HepG2 (cell line): ENCODE data around the gene TMEM81. TPM values are rescaled to one million over a fixed set of nuclear protein-coding genes. Genes with fewer than 3 reads are reported as not detected.

Experiments used
- ATAC-seq: fragments of 200-7000 bp; cut with Tn5 transposase; 3 replicates; pipeline ENCODE4 v1.9.1; 2020; ENCODE audit warnings: mild to moderate bottlenecking, moderate library complexity
- BruUV-seq: library from RNA; stranded (reverse); fragments of 400-500 nt; replicated peaks from 2 replicates; lab custom pipeline; 2021; lab: Mats Ljungman, UMichigan
- CTCF ChIA-PET: fragments of 300-600 bp; formaldehyde crosslinking; extraction: SDS; loops from one replicate; lab custom pipeline; 2021; ENCODE audit warnings: low total read pairs, inconsistent platforms, low intra/inter-chr PET ratio; lab: Yijun Ruan, JAX
- POLR2A ChIA-PET: fragments of 350-600 bp; sonication (Branson Sonifier 250); formaldehyde crosslinking; loops from one replicate; lab custom pipeline; 2020; ENCODE audit warnings: antibody characterized with exemption, inconsistent platforms; lab: Yijun Ruan, JAX
- DNase-seq: peaks from one replicate; pipeline ENCODE4 v3.0.0-alpha.2; 2015; ENCODE audit warnings: low spot score
- FAIRE-seq: peaks from 3 replicates; lab custom pipeline; 2011; peaks lifted over from hg19 to GRCh38; lab: Jason Lieb, UNC
- H2AFZ ChIP-seq: one replicate; pipeline ENCODE4 v1.6.1; 2011; ENCODE audit warnings: low read length, inconsistent platforms
- H3K27ac ChIP-seq: fragments of 300-600 bp; 3 replicates; pipeline ENCODE4 v1.8.0; 2011; ENCODE audit warnings: mixed run types, mild to moderate bottlenecking, mixed read lengths, low read length, inconsistent platforms; ENCODE audit not compliant: insufficient read depth; ENCODE audit errors: extremely low read length
- H3K27me3 ChIP-seq, 2 experiments: fragments of 200-600 bp in 1 of 2; 2 replicates in 1 of 2; 3 replicates in 1 of 2; pipeline versions ENCODE4 v1.6.0 to v1.8.0; 2011; ENCODE audit warnings: low read length in 2 of 2, mild to moderate bottlenecking in 2 of 2, moderate library complexity in 2 of 2, inconsistent platforms in 1 of 2; ENCODE audit not compliant: insufficient read depth in 2 of 2, control insufficient read depth in 1 of 2
- H3K36me3 ChIP-seq, 2 experiments: fragments of 200-600 bp in 1 of 2; replicated peaks in 1 of 2; 2 replicates in 1 of 2; 3 replicates in 1 of 2; pipeline versions ENCODE4 v1.5.1 to v1.8.0; 2011; ENCODE audit warnings: low read length in 2 of 2, inconsistent platforms in 1 of 2; ENCODE audit not compliant: insufficient read depth in 2 of 2, control insufficient read depth in 1 of 2
- H3K4me1 ChIP-seq: 2 replicates; pipeline ENCODE4 v1.5.1; 2012; ENCODE audit warnings: low read length, inconsistent platforms; ENCODE audit not compliant: insufficient read depth
- H3K4me2 ChIP-seq: 2 replicates; pipeline ENCODE4 v1.6.0; 2011; ENCODE audit warnings: low read depth, low read length, inconsistent platforms
- H3K4me3 ChIP-seq, 3 experiments: fragments of 200-600 bp in 1 of 3; sonication (generic), shearing (Covaris generic) in 1 of 3; replicated peaks in 1 of 3; 2 replicates each; pipeline ENCODE4 v1.5.1; 2011 to 2016; ENCODE audit warnings: low read length in 3 of 3, inconsistent platforms in 2 of 3, low read depth in 2 of 3, mild to moderate bottlenecking in 2 of 3, control low read depth in 1 of 3, mixed read lengths in 1 of 3; ENCODE audit not compliant: insufficient read depth in 1 of 3
- H3K79me2 ChIP-seq: one replicate; pipeline ENCODE4 v1.6.1; 2011; ENCODE audit warnings: low read length, inconsistent platforms; ENCODE audit not compliant: insufficient read depth
- H3K9ac ChIP-seq: 2 replicates; pipeline ENCODE4 v1.6.0; 2011; ENCODE audit warnings: mild to moderate bottlenecking, low read depth, low read length, inconsistent platforms; ENCODE audit not compliant: insufficient read depth
- H3K9me3 ChIP-seq: 2 replicates; pipeline ENCODE4 v1.5.1; 2012; ENCODE audit warnings: mild to moderate bottlenecking, low read length
- H4K20me1 ChIP-seq: 2 replicates; pipeline ENCODE4 v1.6.0; 2011; ENCODE audit warnings: inconsistent platforms, mild to moderate bottlenecking, low read length, moderate library complexity; ENCODE audit not compliant: insufficient read depth
- CENPT ChIP-seq: sonication (generic); formaldehyde crosslinking; IDR thresholded peaks from 2 replicates; pipeline ENCODE4 v1.8.0; 2022; ENCODE audit warnings: low read depth, mild to moderate bottlenecking, moderate library complexity, missing genetic modification reagents
- ELK4 ChIP-seq: sonication (generic); formaldehyde crosslinking; IDR thresholded peaks from 2 replicates; pipeline ENCODE4 v1.9.0; 2021; ENCODE audit warnings: missing genetic modification reagents, borderline replicate concordance
- ETS1 ChIP-seq: sonication (generic); formaldehyde crosslinking; IDR thresholded peaks from 2 replicates; pipeline ENCODE4 v1.4.0; 2020; ENCODE audit warnings: missing genetic modification reagents
- FOXA1 ChIP-seq, 2 experiments: fragments of 450-650 bp in 1 of 2; sonication (generic) in 1 of 2; formaldehyde crosslinking in 1 of 2; IDR thresholded peaks; 2 replicates each; pipeline versions ENCODE4 v1.4.0 to v1.6.1; 2016 to 2020; ENCODE audit warnings: missing genetic modification reagents in 1 of 2
- HBP1 ChIP-seq: IDR thresholded peaks from 2 replicates; pipeline ENCODE4 v1.6.1; 2016; ENCODE audit warnings: low read depth, control low read depth
- KLF16 ChIP-seq, 2 experiments: sonication (generic) in 1 of 2; formaldehyde crosslinking in 1 of 2; IDR thresholded peaks; 2 replicates each; pipeline versions ENCODE4 v1.6.1 to v1.8.0; 2016 to 2023; ENCODE audit warnings: missing genetic modification reagents in 2 of 2, missing compliant biosample characterization in 1 of 2
- PAF1 ChIP-seq: IDR thresholded peaks from 2 replicates; pipeline ENCODE4 v1.6.1; 2016; ENCODE audit warnings: missing genetic modification reagents, missing compliant biosample characterization
- ZNF326 ChIP-seq: sonication (generic); formaldehyde crosslinking; IDR thresholded peaks from 2 replicates; pipeline ENCODE4 v1.4.0; 2020; ENCODE audit warnings: missing genetic modification reagents, borderline replicate concordance
- ZNF343 ChIP-seq: sonication (generic); formaldehyde crosslinking; IDR thresholded peaks from 2 replicates; pipeline ENCODE4 v1.4.0; 2020; ENCODE audit warnings: mild to moderate bottlenecking, missing genetic modification reagents
- WGBS: methylation state at CpG from one replicate; pipeline ENCODE4 v1.1.6; 2017; ENCODE audit warnings: low lambda C conversion rate; 5-methylcytosine and 5-hydroxymethylcytosine counted together
- in situ Hi-C: cut with HindIII; loops from 2 replicates; pipeline ENCODE4 v1.10.0; 2017; ENCODE audit warnings: low pct_unique_long_range_greater_than_20kb; ENCODE audit not compliant: extremely low pct_ligation_motif_present
- intact Hi-C: fragments of 100-400 bp; cut with micrococcal nuclease; formaldehyde crosslinking; loops from one replicate; pipeline ENCODE4 v1.10.0; 2022; ENCODE audit not compliant: unreplicated experiment
- polyA plus RNA-seq, 8 experiments: library from polyadenylated mRNA; depleted of rRNA in 3 of 8; stranded (reverse) in 7 of 8; unstranded in 1 of 8; fragments of >200 nt; fragmentation: Illumina TruSeq in 4 of 8; extraction: Trizol in 4 of 8; gene quantifications; 2 replicates each; pipeline versions ENCODE4 v1.2.1 to v1.2.3, GENCODE V29; 2011 to 2016; ENCODE audit warnings: low read depth in 4 of 8, missing spikeins in 1 of 8, mixed read lengths in 1 of 8; ENCODE audit not compliant: insufficient read depth in 1 of 8
- total RNA-seq, 5 experiments: library from RNA; depleted of rRNA; stranded (reverse); fragments of >200 nt; fragmentation: Illumina TruSeq; extraction: Trizol; gene quantifications; 2 replicates each; pipeline ENCODE4 v1.2.3, GENCODE V29; 2016; ENCODE audit warnings: low read depth in 1 of 5

TMEM81 gene
- total and polyA plus RNA-seq, 2 of the 13 experiments (the other 11 are each of a cell fraction or from before 2014, with no cell fraction given): 1.1 TPM

GRCh38 chr1:205124726-205125125 lies 40.5 kb upstream of the TMEM81 start:
- no peak for DNase-seq
- TF ChIP-seq HBP1 (CRISPR knock-in tag) (no peak), ZNF343 (no peak), KLF16 (CRISPR knock-in tag; IDR thresholded peaks at IDR 0.05) (no peak), ZNF326 (CRISPR knock-in tag) (no peak), CENPT (CRISPR knock-in tag) (no peak), FOXA1 (IDR thresholded peaks at IDR 0.05) (no peak), FOXA1 (CRISPR knock-in tag; IDR thresholded peaks at IDR 0.05) (no peak), ELK4 (CRISPR knock-in tag) (no peak), PAF1 (CRISPR knock-in tag) (no peak), ETS1 (CRISPR knock-in tag) (no peak)
- Histone ChIP-seq H3K4me2 (peak overlapping the region; percentile 2; the same call in 1 of the 2 replicates), H4K20me1 (no peaks in the 10 kb centered on the region), H2AFZ (no peak overlapping the region), H3K9ac (no peak overlapping the region), H3K9me3 (no peaks in the 10 kb centered on the region), H3K4me3 (no peak overlapping the region), H3K27ac (no peak overlapping the region), H3K4me1 (peaks cover 26% of the 10 kb centered on the region), H3K79me2 (peaks cover 21% of the 10 kb centered on the region), H3K36me3 (no peaks in the 10 kb centered on the region), H3K27me3 (no peaks in the 10 kb centered on the region; a peak in 1 of 5 replicates)
- BruUV-seq: no TSS peak
- POLR2A ChIA-PET: no interaction called here
- FAIRE-seq: no peak
- CTCF ChIA-PET: no interaction called here
- 30% methylated on average over 7 of the region's 7 CpGs for WGBS
- intact Hi-C loops (loop anchor here (5.0 kb wide), 2 partner anchors 133 to 193 kb away; no protein-coding TSS in a partner anchor), in situ Hi-C loops (no loop called here)
- ATAC-seq: no peak
